Panc1 (cell line): ENCODE results near the gene EEF1E1. TPM values are rescaled to one million over a fixed set of nuclear protein-coding genes. Genes with fewer than 3 reads are reported as not detected.

ENCODE experiments used
- ATAC-seq: fragments of 200-7000 bp; cut with Tn5 transposase; 2 replicates; pipeline ENCODE4 v1.9.1; 2020; ENCODE audit warnings: mild to moderate bottlenecking, moderate library complexity
- BruUV-seq: library from RNA; stranded (reverse); fragments of 400-500 nt; replicated peaks from 2 replicates; lab custom pipeline; 2021; lab: Mats Ljungman, UMichigan
- CTCF ChIA-PET: fragments of 300-600 bp; sonication (Branson Sonifier 250); formaldehyde crosslinking; loops from one replicate; lab custom pipeline; 2022; ENCODE audit warnings: antibody characterized with exemption; lab: Charles Lee
- POLR2A ChIA-PET: fragments of 300-600 bp; sonication (Branson Sonifier 250); formaldehyde crosslinking; loops from one replicate; lab custom pipeline; 2022; ENCODE audit warnings: antibody characterized with exemption; lab: Charles Lee
- DNase-seq: peaks from one replicate; pipeline ENCODE4 v3.0.0-alpha.2; 2010; ENCODE audit warnings: low read depth, low spot score
- H3K27ac ChIP-seq: 2 replicates; pipeline ENCODE4 v1.5.1; 2011; ENCODE audit warnings: mild to moderate bottlenecking, low read length, inconsistent platforms
- H3K27me3 ChIP-seq: fragments of 200-500 bp; sonication (Bioruptor generic); 2 replicates; pipeline ENCODE4 v1.6.0; 2014; ENCODE audit warnings: low read length, inconsistent platforms; ENCODE audit not compliant: control insufficient read depth, insufficient read depth
- H3K36me3 ChIP-seq: fragments of 200-500 bp; sonication (Bioruptor generic); 2 replicates; pipeline ENCODE4 v1.5.1; 2014; ENCODE audit warnings: inconsistent platforms, mild to moderate bottlenecking, low read length, moderate library complexity; ENCODE audit not compliant: control insufficient read depth, insufficient read depth
- H3K4me1 ChIP-seq: 2 replicates; pipeline ENCODE4 v1.5.1; 2011; ENCODE audit warnings: inconsistent platforms, mild to moderate bottlenecking, low read length, moderate library complexity; ENCODE audit not compliant: control insufficient read depth, insufficient read depth
- H3K4me3 ChIP-seq, 2 experiments: 2 replicates each; pipeline ENCODE4 v1.5.1; 2011 to 2012; ENCODE audit warnings: low read depth in 2 of 2, low read length in 2 of 2, mild to moderate bottlenecking in 2 of 2, inconsistent platforms in 1 of 2, moderate library complexity in 1 of 2
- H3K9me3 ChIP-seq: fragments of 200-500 bp; sonication (Bioruptor generic); 2 replicates; pipeline ENCODE4 v1.5.1; 2014; ENCODE audit warnings: low read depth, mild to moderate bottlenecking, inconsistent platforms, low read length, moderate library complexity; ENCODE audit not compliant: control insufficient read depth, insufficient read depth
- POLR2AphosphoS5 ChIP-seq: IDR thresholded peaks from 2 replicates; pipeline ENCODE4 v1.6.1; 2012; ENCODE audit warnings: mild to moderate bottlenecking, low read depth, low read length, moderate library complexity
- SIN3A ChIP-seq: IDR thresholded peaks from 2 replicates; pipeline ENCODE4 v1.6.1; 2012; ENCODE audit warnings: low read depth, mild to moderate bottlenecking, low read length, moderate library complexity, borderline replicate concordance; ENCODE audit not compliant: insufficient read depth
- TCF7L2 ChIP-seq: IDR thresholded peaks from 2 replicates; pipeline ENCODE4 v1.6.1; 2011; ENCODE audit warnings: mild to moderate bottlenecking, low read depth, low read length, inconsistent platforms
- in situ Hi-C: cut with HindIII; loops from 2 replicates; pipeline ENCODE4 v1.10.0; 2016; ENCODE audit warnings: low sequenced_read_pairs, low pct_unique_long_range_greater_than_20kb
- intact Hi-C: fragments of 100-400 bp; cut with micrococcal nuclease; formaldehyde crosslinking; loops from one replicate; pipeline ENCODE4 v1.10.0; 2022; ENCODE audit not compliant: unreplicated experiment
- total RNA-seq: library from RNA; stranded (reverse); gene quantifications from one replicate; pipeline ENCODE4 v1.2.1, GENCODE V29; 2021; ENCODE audit not compliant: unreplicated experiment
- TF ChIP-seq, protein P1 (sequence below): fragments of 450-650 bp; IDR thresholded peaks from 2 replicates; pipeline ENCODE4 v1.5.1; 2017; ENCODE audit warnings: mild to moderate bottlenecking
- TF ChIP-seq, protein P2 (sequence below), 2 experiments: IDR thresholded peaks; 2 replicates each; pipeline ENCODE4 v1.6.1; 2011 to 2012; ENCODE audit warnings: low read depth in 2 of 2, control low read depth in 1 of 2, low read length in 1 of 2, mild to moderate bottlenecking in 1 of 2, moderate library complexity in 1 of 2; ENCODE audit not compliant: insufficient read depth in 1 of 2

EEF1E1 gene
- total RNA-seq, 1 experiment from 2014 or later: 59.5 TPM

DNA sequence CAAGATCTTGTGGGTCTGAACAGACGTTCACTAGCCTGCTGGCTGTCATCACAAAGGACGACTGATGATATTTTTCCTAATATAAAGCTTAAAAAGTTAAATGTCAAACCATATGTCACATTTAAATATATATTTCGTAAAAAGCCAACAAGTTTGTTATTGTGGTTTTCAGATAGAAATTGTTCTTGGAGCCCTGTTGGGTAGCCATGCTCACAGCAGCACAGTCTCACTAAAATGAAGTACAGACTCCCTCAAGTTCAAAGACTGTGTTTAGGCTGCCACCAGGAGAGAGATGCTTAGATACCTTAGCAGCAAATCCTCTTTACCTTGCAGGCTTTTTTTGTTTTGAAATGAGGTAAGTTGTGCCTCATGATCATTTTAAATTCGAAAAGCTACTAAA, 17.8 kb downstream of the EEF1E1 start:
- POLR2A ChIA-PET: no interaction called here
- H3K4me3 ChIP-seq: no peak overlapping the region
- BruUV-seq: no TSS peak
- intact Hi-C loops (no loop called here), in situ Hi-C loops (no loop called here)
- H3K27me3 ChIP-seq: no peaks in the 10 kb centered on the region
- ATAC-seq (peak; percentile 37), DNase-seq (no peak)
- H3K36me3 ChIP-seq: peaks cover 18% of the 10 kb centered on the region
- peak overlapping the region; percentile 86 for H3K27ac ChIP-seq
- H3K4me1 ChIP-seq: peaks cover 55% of the 10 kb centered on the region
- CTCF ChIA-PET: interaction anchor here (0.6 kb wide), 1 partner anchor 333 kb away, joined by 3 read pairs; no protein-coding TSS in a partner anchor
- TF ChIP-seq SIN3A: no peak
- no peak for TF ChIP-seq POLR2AphosphoS5
- no peak for TF ChIP-seq TCF7L2
- TF ChIP-seq, protein P1, sequence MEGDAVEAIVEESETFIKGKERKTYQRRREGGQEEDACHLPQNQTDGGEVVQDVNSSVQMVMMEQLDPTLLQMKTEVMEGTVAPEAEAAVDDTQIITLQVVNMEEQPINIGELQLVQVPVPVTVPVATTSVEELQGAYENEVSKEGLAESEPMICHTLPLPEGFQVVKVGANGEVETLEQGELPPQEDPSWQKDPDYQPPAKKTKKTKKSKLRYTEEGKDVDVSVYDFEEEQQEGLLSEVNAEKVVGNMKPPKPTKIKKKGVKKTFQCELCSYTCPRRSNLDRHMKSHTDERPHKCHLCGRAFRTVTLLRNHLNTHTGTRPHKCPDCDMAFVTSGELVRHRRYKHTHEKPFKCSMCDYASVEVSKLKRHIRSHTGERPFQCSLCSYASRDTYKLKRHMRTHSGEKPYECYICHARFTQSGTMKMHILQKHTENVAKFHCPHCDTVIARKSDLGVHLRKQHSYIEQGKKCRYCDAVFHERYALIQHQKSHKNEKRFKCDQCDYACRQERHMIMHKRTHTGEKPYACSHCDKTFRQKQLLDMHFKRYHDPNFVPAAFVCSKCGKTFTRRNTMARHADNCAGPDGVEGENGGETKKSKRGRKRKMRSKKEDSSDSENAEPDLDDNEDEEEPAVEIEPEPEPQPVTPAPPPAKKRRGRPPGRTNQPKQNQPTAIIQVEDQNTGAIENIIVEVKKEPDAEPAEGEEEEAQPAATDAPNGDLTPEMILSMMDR: no peak
- TF ChIP-seq, protein P2, sequence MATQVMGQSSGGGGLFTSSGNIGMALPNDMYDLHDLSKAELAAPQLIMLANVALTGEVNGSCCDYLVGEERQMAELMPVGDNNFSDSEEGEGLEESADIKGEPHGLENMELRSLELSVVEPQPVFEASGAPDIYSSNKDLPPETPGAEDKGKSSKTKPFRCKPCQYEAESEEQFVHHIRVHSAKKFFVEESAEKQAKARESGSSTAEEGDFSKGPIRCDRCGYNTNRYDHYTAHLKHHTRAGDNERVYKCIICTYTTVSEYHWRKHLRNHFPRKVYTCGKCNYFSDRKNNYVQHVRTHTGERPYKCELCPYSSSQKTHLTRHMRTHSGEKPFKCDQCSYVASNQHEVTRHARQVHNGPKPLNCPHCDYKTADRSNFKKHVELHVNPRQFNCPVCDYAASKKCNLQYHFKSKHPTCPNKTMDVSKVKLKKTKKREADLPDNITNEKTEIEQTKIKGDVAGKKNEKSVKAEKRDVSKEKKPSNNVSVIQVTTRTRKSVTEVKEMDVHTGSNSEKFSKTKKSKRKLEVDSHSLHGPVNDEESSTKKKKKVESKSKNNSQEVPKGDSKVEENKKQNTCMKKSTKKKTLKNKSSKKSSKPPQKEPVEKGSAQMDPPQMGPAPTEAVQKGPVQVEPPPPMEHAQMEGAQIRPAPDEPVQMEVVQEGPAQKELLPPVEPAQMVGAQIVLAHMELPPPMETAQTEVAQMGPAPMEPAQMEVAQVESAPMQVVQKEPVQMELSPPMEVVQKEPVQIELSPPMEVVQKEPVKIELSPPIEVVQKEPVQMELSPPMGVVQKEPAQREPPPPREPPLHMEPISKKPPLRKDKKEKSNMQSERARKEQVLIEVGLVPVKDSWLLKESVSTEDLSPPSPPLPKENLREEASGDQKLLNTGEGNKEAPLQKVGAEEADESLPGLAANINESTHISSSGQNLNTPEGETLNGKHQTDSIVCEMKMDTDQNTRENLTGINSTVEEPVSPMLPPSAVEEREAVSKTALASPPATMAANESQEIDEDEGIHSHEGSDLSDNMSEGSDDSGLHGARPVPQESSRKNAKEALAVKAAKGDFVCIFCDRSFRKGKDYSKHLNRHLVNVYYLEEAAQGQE (IDR thresholded peaks at IDR 0.05; ENCODE audit: insufficient read depth in 1 of 2, low read depth in 2 of 2, low read length in 1 of 2): no peak; a peak in 1 of 4 replicates
- H3K9me3 ChIP-seq: no peaks in the 10 kb centered on the region

DNA sequence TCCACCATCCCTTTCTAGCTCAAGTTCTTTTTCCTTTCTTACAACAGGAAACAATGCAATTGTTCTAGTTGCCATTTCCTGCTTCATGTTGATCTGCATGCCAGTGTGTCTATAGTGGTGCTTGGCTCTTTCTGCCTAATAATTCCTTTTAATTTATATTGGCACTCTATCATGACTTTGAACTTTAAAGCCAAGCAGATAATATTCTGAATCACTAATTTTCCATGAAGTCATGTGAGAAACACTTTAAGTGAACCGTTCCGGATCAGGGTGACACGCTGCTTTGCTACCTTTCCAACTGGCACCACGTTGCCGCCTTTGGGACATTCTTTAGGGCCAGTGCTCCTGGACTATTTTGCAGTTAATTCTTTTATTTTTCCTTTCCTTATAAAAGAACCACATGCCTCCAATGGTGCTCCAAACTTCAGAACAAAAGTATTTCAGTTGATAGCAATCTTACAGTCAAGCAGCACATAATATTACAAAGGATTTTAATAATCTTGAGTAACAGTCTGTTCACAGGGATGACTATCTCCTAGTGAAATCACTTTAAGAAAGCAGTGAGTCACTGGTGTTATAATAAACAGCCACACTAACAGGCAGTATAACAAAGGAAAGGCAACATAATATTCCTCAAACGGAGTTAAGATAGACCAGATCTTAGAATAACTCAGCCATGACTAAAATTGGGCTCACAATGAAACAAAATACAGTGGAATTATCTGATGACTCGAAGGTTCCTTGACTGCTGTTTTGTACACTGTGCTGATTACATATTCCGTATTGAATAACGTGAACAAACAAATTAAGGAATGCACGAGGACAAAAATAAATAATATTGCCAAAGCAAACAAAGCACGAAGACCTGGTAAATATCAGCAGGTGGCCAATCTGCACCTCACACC, 19.1 kb downstream of the EEF1E1 start:
- Histone ChIP-seq H3K27ac (peak overlapping the region; percentile 86), H3K9me3 (no peaks in the 10 kb centered on the region), H3K27me3 (no peaks in the 10 kb centered on the region), H3K4me3 (no peak overlapping the region), H3K4me1 (peaks cover 55% of the 10 kb centered on the region), H3K36me3 (peaks cover 16% of the 10 kb centered on the region)
- DNase-seq: no peak
- in situ Hi-C loops: no loop called here
- intact Hi-C loops: no loop called here
- ChIA-PET POLR2A (no interaction called here), CTCF (no interaction called here)
- TF ChIP-seq, protein P2 (IDR thresholded peaks at IDR 0.05; ENCODE audit: insufficient read depth in 1 of 2, low read depth in 2 of 2, low read length in 1 of 2): no peak
- TF ChIP-seq TCF7L2 (peak; percentile 89), SIN3A (no peak), POLR2AphosphoS5 (peak; percentile 56; the same call in 1 of the 2 replicates)
- TF ChIP-seq, protein P1: no peak
- peak; percentile 92 for ATAC-seq
- BruUV-seq: no TSS peak
